OCI-LY1 (cell line): ENCODE data around the gene MARCHF10.
"Not testable (repeated sequence)": the region's sequence is repeated elsewhere in the genome, so short reads cannot be mapped to it uniquely, and the experiment has no call there.

ENCODE experiments used
- H2AFZ ChIP-seq: fragments of 200-600 bp; sonication (generic), shearing (Covaris generic); 2 replicates; pipeline ENCODE4 v1.6.0; 2014; ENCODE audit warnings: antibody characterized with exemption, mild to moderate bottlenecking, low read length
- H3F3A ChIP-seq: fragments of 200-600 bp; sonication (generic), shearing (Covaris generic); 2 replicates; pipeline ENCODE4 v1.6.0; 2014; ENCODE audit warnings: mild to moderate bottlenecking, antibody characterized with exemption, low read length, moderate library complexity; ENCODE audit not compliant: insufficient read depth
- H3K27ac ChIP-seq: fragments of 200-600 bp; sonication (generic); 2 replicates; pipeline ENCODE4 v1.5.1; 2014; ENCODE audit warnings: low read length, mixed run types, mild to moderate bottlenecking, low read depth; ENCODE audit not compliant: poor library complexity, severe bottlenecking
- H3K27me3 ChIP-seq: fragments of 200-600 bp; sonication (generic); 2 replicates; pipeline ENCODE4 v1.6.0; 2014; ENCODE audit warnings: antibody characterized with exemption, mild to moderate bottlenecking, low read length, moderate library complexity; ENCODE audit not compliant: insufficient read depth
- H3K36me3 ChIP-seq: fragments of 200-600 bp; sonication (generic); 2 replicates; pipeline ENCODE4 v1.6.1; 2014; ENCODE audit warnings: mild to moderate bottlenecking, antibody characterized with exemption, low read length, moderate library complexity, mixed read lengths; ENCODE audit not compliant: insufficient read depth
- H3K4me1 ChIP-seq: fragments of 200-600 bp; sonication (generic); 2 replicates; pipeline ENCODE4 v1.5.1; 2014; ENCODE audit warnings: mild to moderate bottlenecking, low read length, moderate library complexity; ENCODE audit not compliant: insufficient read depth, severe bottlenecking
- H3K4me2 ChIP-seq: fragments of 200-600 bp; sonication (generic), shearing (Covaris generic); 2 replicates; pipeline ENCODE4 v1.6.1; 2014; ENCODE audit warnings: low read length
- H3K4me3 ChIP-seq: fragments of 200-600 bp; sonication (generic); 2 replicates; pipeline ENCODE4 v1.5.1; 2014; ENCODE audit warnings: low read length, low read depth, mild to moderate bottlenecking, mixed read lengths; ENCODE audit not compliant: poor library complexity, severe bottlenecking
- H3K79me2 ChIP-seq: fragments of 200-600 bp; shearing (Covaris generic); 2 replicates; pipeline ENCODE4 v1.6.1; 2016; ENCODE audit warnings: mixed run types, low read length, mixed read lengths; ENCODE audit not compliant: insufficient read depth
- H3K9ac ChIP-seq: fragments of 200-600 bp; sonication (generic), shearing (Covaris generic); 2 replicates; pipeline ENCODE4 v1.6.1; 2014; ENCODE audit warnings: mild to moderate bottlenecking, low read length, mixed read lengths
- H3K9me2 ChIP-seq: fragments of 200-600 bp; sonication (generic), shearing (Covaris generic); 2 replicates; pipeline ENCODE4 v1.6.1; 2014; ENCODE audit warnings: low read depth, mild to moderate bottlenecking, low read length, mixed read lengths
- H3K9me3 ChIP-seq: fragments of 200-600 bp; shearing (Covaris generic); 2 replicates; pipeline ENCODE4 v1.6.1; 2014; ENCODE audit warnings: low read length, mixed read lengths
- H4K20me1 ChIP-seq: fragments of 200-600 bp; sonication (generic), shearing (Covaris generic); 2 replicates; pipeline ENCODE4 v1.6.0; 2016; ENCODE audit warnings: mild to moderate bottlenecking, low read length; ENCODE audit not compliant: insufficient read depth
- EZH2 ChIP-seq: fragments of 200-600 bp; sonication (generic), shearing (Covaris generic); IDR thresholded peaks from 2 replicates; pipeline ENCODE4 v1.8.0; 2017; ENCODE audit warnings: borderline replicate concordance, mixed run types, mild to moderate bottlenecking, antibody characterized with exemption, low read length, moderate library complexity, mixed read lengths
- TF ChIP-seq, protein P1 (sequence below): fragments of 200-600 bp; sonication (generic), shearing (Covaris generic); IDR thresholded peaks from 2 replicates; pipeline ENCODE4 v1.5.1; 2017; ENCODE audit warnings: mild to moderate bottlenecking, antibody characterized with exemption, low read length, moderate library complexity, mixed read lengths

The MARCHF10 gene

DNA sequence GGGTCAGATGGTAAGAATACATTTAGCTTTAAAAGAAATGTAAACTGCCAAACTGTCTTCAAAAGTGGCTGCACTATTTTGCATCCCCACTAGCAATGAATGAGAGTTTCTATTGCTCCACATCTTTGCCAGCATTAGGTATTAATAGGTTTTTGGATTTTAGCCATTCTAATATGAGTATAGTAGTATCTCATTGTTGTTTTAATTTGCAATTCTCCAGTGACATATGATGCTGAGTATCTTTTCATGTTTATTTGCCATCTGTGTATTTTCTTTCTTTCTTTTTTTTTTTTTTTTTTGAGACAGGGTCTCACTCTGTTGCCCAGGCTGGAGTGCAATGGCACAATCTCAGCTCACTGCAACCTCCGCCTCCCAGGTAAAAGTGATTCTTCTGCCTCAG lies 24.3 kb upstream of the MARCHF10 start:
- H3K27ac ChIP-seq = no peak overlapping the region
- H3K4me3 ChIP-seq = no peak overlapping the region
- H3K27me3 ChIP-seq = no peaks in the 10 kb centered on the region
- no peaks in the 10 kb centered on the region for H4K20me1 ChIP-seq
- no peaks in the 10 kb centered on the region for H3K9me3 ChIP-seq
- H3K4me1 ChIP-seq = no peaks in the 10 kb centered on the region
- no peaks in the 10 kb centered on the region for H3F3A ChIP-seq
- TF ChIP-seq, protein P1, sequence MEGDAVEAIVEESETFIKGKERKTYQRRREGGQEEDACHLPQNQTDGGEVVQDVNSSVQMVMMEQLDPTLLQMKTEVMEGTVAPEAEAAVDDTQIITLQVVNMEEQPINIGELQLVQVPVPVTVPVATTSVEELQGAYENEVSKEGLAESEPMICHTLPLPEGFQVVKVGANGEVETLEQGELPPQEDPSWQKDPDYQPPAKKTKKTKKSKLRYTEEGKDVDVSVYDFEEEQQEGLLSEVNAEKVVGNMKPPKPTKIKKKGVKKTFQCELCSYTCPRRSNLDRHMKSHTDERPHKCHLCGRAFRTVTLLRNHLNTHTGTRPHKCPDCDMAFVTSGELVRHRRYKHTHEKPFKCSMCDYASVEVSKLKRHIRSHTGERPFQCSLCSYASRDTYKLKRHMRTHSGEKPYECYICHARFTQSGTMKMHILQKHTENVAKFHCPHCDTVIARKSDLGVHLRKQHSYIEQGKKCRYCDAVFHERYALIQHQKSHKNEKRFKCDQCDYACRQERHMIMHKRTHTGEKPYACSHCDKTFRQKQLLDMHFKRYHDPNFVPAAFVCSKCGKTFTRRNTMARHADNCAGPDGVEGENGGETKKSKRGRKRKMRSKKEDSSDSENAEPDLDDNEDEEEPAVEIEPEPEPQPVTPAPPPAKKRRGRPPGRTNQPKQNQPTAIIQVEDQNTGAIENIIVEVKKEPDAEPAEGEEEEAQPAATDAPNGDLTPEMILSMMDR = no peak
- no peak for TF ChIP-seq EZH2
- no peaks in the 10 kb centered on the region for H3K9me2 ChIP-seq
- H3K79me2 ChIP-seq = no peaks in the 10 kb centered on the region
- no peaks in the 10 kb centered on the region for H3K36me3 ChIP-seq
- H3K9ac ChIP-seq = no peak overlapping the region
- no peak overlapping the region for H3K4me2 ChIP-seq
- H2AFZ ChIP-seq = no peak overlapping the region

- H3K4me3 ChIP-seq, H2AFZ ChIP-seq: not testable (repeated sequence)
Observed at GRCh38 chr17:62831066-62831465, 23.0 kb upstream of the MARCHF10 start.

GRCh38 chr17:62827746-62828485 lies 19.8 kb upstream of the MARCHF10 start:
- no peak overlapping the region for H3K4me2 ChIP-seq
- no peak overlapping the region for H3K27ac ChIP-seq
- H2AFZ ChIP-seq = no peak overlapping the region
- no peaks in the 10 kb centered on the region for H3F3A ChIP-seq
- no peak for TF ChIP-seq EZH2
- TF ChIP-seq, protein P1 = no peak
- H3K79me2 ChIP-seq = no peaks in the 10 kb centered on the region
- H3K9me2 ChIP-seq = no peaks in the 10 kb centered on the region
- no peak overlapping the region for H3K9ac ChIP-seq
- no peaks in the 10 kb centered on the region for H4K20me1 ChIP-seq
- no peaks in the 10 kb centered on the region for H3K9me3 ChIP-seq
- H3K4me3 ChIP-seq = no peak overlapping the region
- no peaks in the 10 kb centered on the region for H3K36me3 ChIP-seq
- H3K4me1 ChIP-seq = no peaks in the 10 kb centered on the region
- H3K27me3 ChIP-seq = no peaks in the 10 kb centered on the region

More at GRCh38 chr17:62831066-62831465, 23.0 kb upstream of the MARCHF10 start:
- H3F3A ChIP-seq, H3K4me1 ChIP-seq, H3K9me2 ChIP-seq, H4K20me1 ChIP-seq, H3K9me3 ChIP-seq, H3K36me3 ChIP-seq, H3K27me3 ChIP-seq, H3K27ac ChIP-seq, H3K9ac ChIP-seq, H3K79me2 ChIP-seq, H3K4me2 ChIP-seq: not testable (repeated sequence)

GRCh38 chr17:62826956-62827355 lies 18.8 kb upstream of the MARCHF10 start:
- Histone ChIP-seq H2AFZ (no peak overlapping the region), H3K27ac (no peak overlapping the region), H3K4me1 (no peaks in the 10 kb centered on the region), H3K9me3 (no peaks in the 10 kb centered on the region), H3K9ac (no peak overlapping the region), H3K36me3 (no peaks in the 10 kb centered on the region), H3K4me2 (no peak overlapping the region), H3K4me3 (no peak overlapping the region), H3F3A (no peaks in the 10 kb centered on the region), H3K9me2 (no peaks in the 10 kb centered on the region), H3K27me3 (no peaks in the 10 kb centered on the region), H3K79me2 (no peaks in the 10 kb centered on the region), H4K20me1 (no peaks in the 10 kb centered on the region)
- TF ChIP-seq, protein P1 = no peak
- no peak for TF ChIP-seq EZH2
